ENCODE results near the gene PTGIS. TPM values are rescaled to one million over a fixed set of nuclear protein-coding genes. Genes with fewer than 3 reads are reported as not detected.

Gene PTGIS
- total and polyA plus RNA-seq, 2 donors (not counting 3 experiments of a cell fraction or from before 2014, with no cell fraction given): 6.2 to 11.8 TPM

- H3K36me3 ChIP-seq (ENCODE audit: control insufficient read depth in 2 of 2, extremely low read depth in 1 of 2, insufficient read depth in 2 of 2, low read length in 2 of 2): no peaks in the 10 kb centered on the region
- TF ChIP-seq POLR2A (IDR thresholded peaks at IDR 0.05; ENCODE audit: low read depth, low read length) (no peak), POLR2AphosphoS5 (IDR thresholded peaks at IDR 0.05; ENCODE audit: insufficient read depth, low read depth, low read length) (no peak), FOS (IDR thresholded peaks at IDR 0.05; ENCODE audit: borderline replicate concordance, insufficient read depth, low read length) (no peak), GATA2 (IDR thresholded peaks at IDR 0.05; ENCODE audit: insufficient read depth, insufficient read length, low read depth, low read length) (no peak), MYC (IDR thresholded peaks at IDR 0.05; ENCODE audit: low read depth, low read length) (no peak), JUN (IDR thresholded peaks at IDR 0.05; ENCODE audit: borderline replicate concordance, insufficient read depth, insufficient read length, low read depth) (no peak), CTCF (IDR thresholded peaks at IDR 0.05; ENCODE audit: extremely low read depth in 1 of 2, insufficient read depth in 1 of 2, low read depth in 1 of 2, low read length in 2 of 2) (no peak), EZH2 (IDR thresholded peaks at IDR 0.05; ENCODE audit: borderline replicate concordance, low read depth, low read length, severe bottlenecking) (no peak), MAX (IDR thresholded peaks at IDR 0.05; ENCODE audit: insufficient read depth, insufficient read length) (no peak)
- H3K79me2 ChIP-seq (ENCODE audit: control insufficient read depth, insufficient read depth, low read length): no peaks in the 10 kb centered on the region
- intact Hi-C loops (cut with micrococcal nuclease): no loop called here
- H3K9me1 ChIP-seq (replicated peaks; ENCODE audit: control insufficient read depth, extremely low read depth, insufficient read depth, low read length): no peaks in the 10 kb centered on the region
- no peak overlapping the region for H2AFZ ChIP-seq (ENCODE audit: low read depth, low read length)
- no peaks in the 10 kb centered on the region for H3K9me3 ChIP-seq (replicated peaks; ENCODE audit: control insufficient read depth, insufficient read depth, low read length)
- no peak overlapping the region for H3K4me2 ChIP-seq (ENCODE audit: insufficient read depth, low read length)
- H3K4me3 ChIP-seq (replicated peaks in 1 of 3; ENCODE audit: insufficient read depth in 1 of 3, low read depth in 1 of 3, low read length in 3 of 3): no peak overlapping the region
- no peak overlapping the region for H3K9ac ChIP-seq (replicated peaks; ENCODE audit: extremely low read depth, insufficient read depth, low read length)
- no peak overlapping the region for H3K27ac ChIP-seq (ENCODE audit: insufficient read depth, low read depth, low read length)
- CTCF ChIA-PET: no interaction called here
- H3K27me3 ChIP-seq (ENCODE audit: control insufficient read depth in 2 of 2, insufficient read depth in 2 of 2, low read length in 2 of 2): no peaks in the 10 kb centered on the region
- FAIRE-seq (no peak), DNase-seq (ENCODE audit: low read depth, low spot score) (no peak)
- POLR2A ChIA-PET: no interaction called here
- dilution Hi-C loops (cut with MboI; ENCODE audit: extremely low pct_ligation_motif_present, low sequenced_read_pairs): no loop called here
- H3K4me1 ChIP-seq (ENCODE audit: control insufficient read depth, extremely low read depth, insufficient read depth, low read length): no peaks in the 10 kb centered on the region
- BruUV-seq (replicated peaks): no TSS peak
- no peaks in the 10 kb centered on the region for H4K20me1 ChIP-seq (replicated peaks; ENCODE audit: control insufficient read depth, extremely low read depth, insufficient read depth, low read length)
Measured at GRCh38 chr20:49573900-49574416, 6.0 kb upstream of the PTGIS start.
